Measurements from ENCODE around the gene ST6GALNAC4. TPM values are rescaled to one million over a fixed set of nuclear protein-coding genes. Genes with fewer than 3 reads are reported as not detected.

Gene ST6GALNAC4
- total RNA-seq, 2 experiments from 2014 or later, result 118 to 180 TPM

- H3K36me3 ChIP-seq (ENCODE audit: insufficient read depth, low read length), result peaks cover 77% of the 10 kb centered on the region
- no peak overlapping the region for H3K4me2 ChIP-seq (ENCODE audit: low read length)
- ChIA-PET CTCF (ENCODE audit: unreplicated experiment) (no interaction called here), POLR2A (interaction anchor here (1.2 kb wide), 1 partner anchor 36 kb away, joined by 3 read pairs; no protein-coding TSS in a partner anchor)
- H3K4me1 ChIP-seq (ENCODE audit: insufficient read depth, low read length, poor library complexity, severe bottlenecking), result peaks cover 20% of the 10 kb centered on the region
- DNase-seq (ENCODE audit: low spot score), result no peak
- peaks cover 11% of the 10 kb centered on the region; the same call in 1 of the 2 replicates for H3K79me2 ChIP-seq (ENCODE audit: insufficient read depth, low read depth, low read length)
- no TSS peak for BruUV-seq (replicated peaks)
- no peak overlapping the region for H2AFZ ChIP-seq (ENCODE audit: low read length)
- no peak for TF ChIP-seq EZH2phosphoT487 (IDR thresholded peaks at IDR 0.05; ENCODE audit: borderline replicate concordance, low read depth, low read length)
- TF ChIP-seq CTCF (conservative IDR thresholded peaks at IDR 0.05; ENCODE audit: low read length), result no peak
- no peaks in the 10 kb centered on the region for H4K20me1 ChIP-seq (ENCODE audit: insufficient read depth, low read length)
- H3K27ac ChIP-seq (ENCODE audit: low read depth, low read length, poor library complexity, severe bottlenecking), result no peak overlapping the region
- H3K9me2 ChIP-seq (ENCODE audit: insufficient read depth, low read length), result no peaks in the 10 kb centered on the region
- intact Hi-C loops (cut with micrococcal nuclease; ENCODE audit: unreplicated experiment), result no loop called here
- no peaks in the 10 kb centered on the region for H3K9me3 ChIP-seq (ENCODE audit: low read length)
- H3K4me3 ChIP-seq (ENCODE audit: low read depth, low read length, poor library complexity, severe bottlenecking), result no peak overlapping the region
These were observed 31.2 kb upstream of the ST6GALNAC4 start for GRCh38 chr9:127947841-127948710.

- no peak overlapping the region for H2AFZ ChIP-seq (ENCODE audit: low read length)
- H4K20me1 ChIP-seq (ENCODE audit: insufficient read depth, low read length), result no peaks in the 10 kb centered on the region
- BruUV-seq (replicated peaks), result no TSS peak
- H3K27ac ChIP-seq (ENCODE audit: low read depth, low read length, poor library complexity, severe bottlenecking), result peak overlapping the region; percentile 27
- peaks cover 8% of the 10 kb centered on the region; the same call in 1 of the 2 replicates for H3K79me2 ChIP-seq (ENCODE audit: insufficient read depth, low read depth, low read length)
- peaks cover 86% of the 10 kb centered on the region for H3K36me3 ChIP-seq (ENCODE audit: insufficient read depth, low read length)
- TF ChIP-seq EZH2phosphoT487 (IDR thresholded peaks at IDR 0.05; ENCODE audit: borderline replicate concordance, low read depth, low read length) (no peak), CTCF (conservative IDR thresholded peaks at IDR 0.05; ENCODE audit: low read length) (no peak)
- intact Hi-C loops (cut with micrococcal nuclease; ENCODE audit: unreplicated experiment), result no loop called here
- no peaks in the 10 kb centered on the region for H3K9me2 ChIP-seq (ENCODE audit: insufficient read depth, low read length)
- ChIA-PET CTCF (ENCODE audit: unreplicated experiment) (no interaction called here), POLR2A (interaction anchor here (0.5 to 1.2 kb wide), 2 partner anchors 37 to 348 kb away, joined by 3 to 4 read pairs; no protein-coding TSS in a partner anchor)
- H3K4me1 ChIP-seq (ENCODE audit: insufficient read depth, low read length, poor library complexity, severe bottlenecking), result peaks cover 23% of the 10 kb centered on the region
- H3K4me3 ChIP-seq (ENCODE audit: low read depth, low read length, poor library complexity, severe bottlenecking), result no peak overlapping the region
- no peak overlapping the region for H3K4me2 ChIP-seq (ENCODE audit: low read length)
- H3K9me3 ChIP-seq (ENCODE audit: low read length), result no peaks in the 10 kb centered on the region
- DNase-seq (ENCODE audit: low spot score), result no peak
These were observed 29.9 kb upstream of the ST6GALNAC4 start for GRCh38 chr9:127946728-127947127.

GRCh38 chr9:127945942-127946341 is 29.1 kb upstream of the ST6GALNAC4 start:
- Histone ChIP-seq H3K9me3 (ENCODE audit: low read length) (no peaks in the 10 kb centered on the region), H3K79me2 (ENCODE audit: insufficient read depth, low read depth, low read length) (peaks cover 8% of the 10 kb centered on the region; the same call in 1 of the 2 replicates), H2AFZ (ENCODE audit: low read length) (no peak overlapping the region), H3K4me3 (ENCODE audit: low read depth, low read length, poor library complexity, severe bottlenecking) (no peak overlapping the region), H3K4me1 (ENCODE audit: insufficient read depth, low read length, poor library complexity, severe bottlenecking) (peaks cover 23% of the 10 kb centered on the region), H3K4me2 (ENCODE audit: low read length) (no peak overlapping the region), H4K20me1 (ENCODE audit: insufficient read depth, low read length) (no peaks in the 10 kb centered on the region), H3K36me3 (ENCODE audit: insufficient read depth, low read length) (peaks cover 93% of the 10 kb centered on the region), H3K9me2 (ENCODE audit: insufficient read depth, low read length) (no peaks in the 10 kb centered on the region), H3K27ac (ENCODE audit: low read depth, low read length, poor library complexity, severe bottlenecking) (no peak overlapping the region)
- TF ChIP-seq EZH2phosphoT487 (IDR thresholded peaks at IDR 0.05; ENCODE audit: borderline replicate concordance, low read depth, low read length), result no peak
- TF ChIP-seq CTCF (conservative IDR thresholded peaks at IDR 0.05; ENCODE audit: low read length), result no peak
- no TSS peak for BruUV-seq (replicated peaks)
- ChIA-PET POLR2A (interaction anchor here (0.5 kb wide), 1 partner anchor 349 kb away, joined by 4 read pairs; no protein-coding TSS in a partner anchor), CTCF (ENCODE audit: unreplicated experiment) (no interaction called here)
- intact Hi-C loops (cut with micrococcal nuclease; ENCODE audit: unreplicated experiment), result no loop called here
- no peak for DNase-seq (ENCODE audit: low spot score)

Measured in OCI-LY7 (cell line).